HCT116 (cell line): ENCODE measurements around the gene C5orf46.

Experiments used
- CTCF ChIP-seq, 3 experiments: fragments of 200-600 bp in 1 of 3; sonication (generic) in 1 of 3; IDR thresholded peaks in 2 of 3; conservative IDR thresholded peaks in 1 of 3; 2 replicates each; pipeline ENCODE4 v1.5.1; 2012 to 2017; ENCODE audit warnings: low read depth in 2 of 3, low read length in 2 of 3, antibody characterized with exemption in 1 of 3, borderline replicate concordance in 1 of 3, control low read depth in 1 of 3, mild to moderate bottlenecking in 1 of 3, mixed read lengths in 1 of 3, mixed run types in 1 of 3, moderate library complexity in 1 of 3; ENCODE audit not compliant: insufficient read depth in 1 of 3
- TF ChIP-seq, protein P1 (sequence below): IDR thresholded peaks from 2 replicates; pipeline ENCODE4 v1.6.1; 2012; ENCODE audit warnings: low read depth

DNA sequence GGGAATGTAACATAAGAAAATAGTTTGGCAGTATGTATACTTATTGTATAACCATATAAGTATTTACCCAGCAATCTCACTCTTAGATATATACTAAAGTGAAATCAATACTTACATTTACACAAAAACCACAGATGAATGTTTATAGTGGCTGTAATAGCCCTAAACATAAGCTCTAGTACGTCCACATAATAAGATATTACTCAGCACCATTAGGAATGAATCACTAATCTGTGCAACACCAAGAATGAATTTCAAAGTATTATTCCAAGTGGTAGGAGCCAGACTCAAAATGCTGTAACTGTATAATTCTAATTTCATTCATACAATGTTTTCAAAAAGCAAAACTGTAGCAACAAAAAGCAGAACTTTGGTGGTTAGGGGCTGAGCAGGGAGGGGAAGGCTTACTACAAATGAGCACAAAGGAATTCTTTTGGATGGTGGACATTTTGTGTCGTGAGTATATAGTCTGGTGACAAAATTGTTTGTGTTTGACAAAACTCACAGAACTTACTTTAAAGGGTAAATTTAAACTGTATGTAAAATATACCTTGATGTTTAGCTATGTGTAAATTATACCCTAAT, 11.9 kb upstream of the C5orf46 start:
- TF ChIP-seq CTCF (IDR thresholded peaks at IDR 0.05 in 2 of 3, conservative IDR thresholded peaks at IDR 0.05 in 1 of 3; ENCODE audit: borderline replicate concordance in 1 of 3, insufficient read depth in 1 of 3, low read depth in 2 of 3, low read length in 2 of 3): no peak
- TF ChIP-seq, protein P1, sequence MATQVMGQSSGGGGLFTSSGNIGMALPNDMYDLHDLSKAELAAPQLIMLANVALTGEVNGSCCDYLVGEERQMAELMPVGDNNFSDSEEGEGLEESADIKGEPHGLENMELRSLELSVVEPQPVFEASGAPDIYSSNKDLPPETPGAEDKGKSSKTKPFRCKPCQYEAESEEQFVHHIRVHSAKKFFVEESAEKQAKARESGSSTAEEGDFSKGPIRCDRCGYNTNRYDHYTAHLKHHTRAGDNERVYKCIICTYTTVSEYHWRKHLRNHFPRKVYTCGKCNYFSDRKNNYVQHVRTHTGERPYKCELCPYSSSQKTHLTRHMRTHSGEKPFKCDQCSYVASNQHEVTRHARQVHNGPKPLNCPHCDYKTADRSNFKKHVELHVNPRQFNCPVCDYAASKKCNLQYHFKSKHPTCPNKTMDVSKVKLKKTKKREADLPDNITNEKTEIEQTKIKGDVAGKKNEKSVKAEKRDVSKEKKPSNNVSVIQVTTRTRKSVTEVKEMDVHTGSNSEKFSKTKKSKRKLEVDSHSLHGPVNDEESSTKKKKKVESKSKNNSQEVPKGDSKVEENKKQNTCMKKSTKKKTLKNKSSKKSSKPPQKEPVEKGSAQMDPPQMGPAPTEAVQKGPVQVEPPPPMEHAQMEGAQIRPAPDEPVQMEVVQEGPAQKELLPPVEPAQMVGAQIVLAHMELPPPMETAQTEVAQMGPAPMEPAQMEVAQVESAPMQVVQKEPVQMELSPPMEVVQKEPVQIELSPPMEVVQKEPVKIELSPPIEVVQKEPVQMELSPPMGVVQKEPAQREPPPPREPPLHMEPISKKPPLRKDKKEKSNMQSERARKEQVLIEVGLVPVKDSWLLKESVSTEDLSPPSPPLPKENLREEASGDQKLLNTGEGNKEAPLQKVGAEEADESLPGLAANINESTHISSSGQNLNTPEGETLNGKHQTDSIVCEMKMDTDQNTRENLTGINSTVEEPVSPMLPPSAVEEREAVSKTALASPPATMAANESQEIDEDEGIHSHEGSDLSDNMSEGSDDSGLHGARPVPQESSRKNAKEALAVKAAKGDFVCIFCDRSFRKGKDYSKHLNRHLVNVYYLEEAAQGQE: no peak
